ENCODE measurements around the gene PLEKHA8.

PLEKHA8 gene

GRCh38 chr7:30102281-30102680 lies 74.1 kb downstream of the PLEKHA8 start:
- FAIRE-seq (no peak), DNase-seq (ENCODE audit: low spot score) (no peak)

DNA sequence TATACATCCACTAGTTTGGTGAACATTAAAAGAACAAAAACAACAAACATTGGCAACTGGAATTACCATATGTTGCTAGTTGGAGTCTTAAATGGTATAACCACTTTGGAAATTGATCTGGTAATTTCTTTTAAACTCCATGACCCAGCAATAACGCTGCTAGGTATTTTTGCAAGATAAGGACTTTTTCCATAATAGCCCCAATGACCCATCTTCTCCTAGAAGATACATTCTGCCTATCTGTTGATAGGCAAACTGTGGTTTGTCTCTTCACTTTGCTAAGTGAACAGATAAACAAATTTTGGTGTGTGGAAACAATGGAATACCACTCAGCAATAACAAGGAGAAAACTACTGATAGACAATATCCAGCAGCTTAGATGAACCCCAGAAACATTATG lies 75.9 kb downstream of the PLEKHA8 start:
- DNase-seq (ENCODE audit: low spot score) (no peak), FAIRE-seq (no peak)

DNA sequence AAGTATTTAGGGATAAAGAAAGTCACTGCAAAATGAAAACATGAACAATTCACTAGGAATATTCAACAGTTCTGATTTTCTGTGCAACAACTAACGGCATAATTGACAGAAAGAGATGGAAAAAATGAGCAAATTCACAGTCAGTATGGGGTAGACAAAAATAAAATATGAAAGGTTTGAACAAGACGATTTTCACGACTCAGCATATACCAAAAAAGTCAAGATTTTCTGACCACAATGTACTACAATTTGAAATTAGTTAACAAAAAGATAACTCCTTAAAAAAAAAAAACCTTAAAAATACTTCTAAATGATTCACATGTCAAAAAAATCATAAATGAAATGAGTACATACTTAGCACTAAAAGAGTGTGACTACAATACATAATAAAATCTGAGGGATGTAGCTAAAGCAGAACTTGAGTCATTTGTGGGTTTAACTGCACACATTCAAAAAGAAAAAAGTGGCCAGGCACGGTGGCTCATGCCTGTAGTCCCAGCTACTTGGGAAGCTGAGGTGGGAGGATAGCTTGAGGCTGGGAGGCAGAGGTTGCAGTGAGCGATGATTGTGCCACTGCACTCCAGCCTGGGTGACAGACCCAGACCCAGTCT lies 84.0 kb downstream of the PLEKHA8 start:
- FAIRE-seq (no peak), DNase-seq (ENCODE audit: low spot score) (no peak)

DNA sequence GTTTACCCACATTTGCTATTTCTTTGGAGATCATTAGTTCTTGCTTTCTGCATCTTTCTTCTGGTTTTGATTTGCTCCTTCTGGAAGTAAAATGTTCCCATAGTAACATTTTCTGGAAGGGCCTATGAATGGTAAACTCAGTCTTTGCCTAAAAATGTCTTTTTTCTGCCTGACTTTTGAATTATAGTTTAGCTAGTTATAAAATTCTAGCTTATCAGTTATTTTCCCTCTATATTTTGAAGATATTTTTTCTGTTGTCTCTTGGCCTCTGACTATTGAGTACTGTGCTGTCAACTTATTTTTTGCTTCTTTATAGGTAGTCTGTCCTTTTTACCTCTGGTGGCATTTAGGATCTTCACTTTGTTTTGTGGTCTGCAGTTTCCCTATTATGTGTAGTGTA lies 84.9 kb downstream of the PLEKHA8 start:
- no peak for DNase-seq (ENCODE audit: low spot score)

DNA sequence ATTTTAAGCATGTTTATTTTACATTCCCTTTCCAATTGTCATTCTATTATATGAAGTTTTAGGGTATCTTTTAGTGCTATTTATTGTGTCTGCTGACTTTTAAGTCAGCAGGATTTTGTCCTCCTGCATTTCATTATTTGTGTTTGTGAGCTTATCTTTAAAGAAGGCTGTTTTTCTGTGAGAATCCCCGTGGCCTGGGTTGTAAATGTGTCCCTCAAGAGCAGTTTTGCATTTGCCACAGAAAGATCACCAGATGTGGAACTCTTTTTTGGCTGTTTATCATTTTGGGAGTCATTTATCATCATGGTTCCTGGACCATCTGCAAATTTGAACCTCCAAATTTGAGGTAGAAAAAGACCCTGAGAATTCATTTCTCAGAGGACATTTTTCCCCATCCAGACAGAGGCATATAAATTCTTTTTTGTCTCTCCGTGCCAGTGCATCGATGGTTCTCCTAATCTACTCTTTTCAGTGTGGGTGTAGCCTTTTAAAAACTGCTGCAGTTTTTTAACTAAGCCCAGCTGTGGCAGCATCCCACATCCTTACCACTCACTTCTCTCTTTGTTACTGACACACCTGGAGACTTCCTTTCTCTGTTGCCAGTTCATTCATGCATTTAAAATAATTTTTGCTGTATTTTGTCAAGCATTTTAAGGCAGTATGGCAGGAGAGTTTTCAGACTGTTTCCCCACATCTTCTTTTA lies 86.5 kb downstream of the PLEKHA8 start:
- no peak for FAIRE-seq
- DNase-seq (ENCODE audit: low spot score), result no peak

More for the DNA sequence above, 84.9 kb downstream of the PLEKHA8 start:
- FAIRE-seq, result no peak

- FAIRE-seq (no peak), DNase-seq (ENCODE audit: low spot score) (no peak)
Measured at GRCh38 chr7:30115709-30116297, 87.6 kb downstream of the PLEKHA8 start.

GRCh38 chr7:30116771-30117170 lies 88.6 kb downstream of the PLEKHA8 start:
- DNase-seq (ENCODE audit: low spot score), result no peak
- no peak for FAIRE-seq

- FAIRE-seq (no peak), DNase-seq (ENCODE audit: low spot score) (no peak)
Measured at GRCh38 chr7:30117896-30118295, 89.7 kb downstream of the PLEKHA8 start.

- DNase-seq (ENCODE audit: low spot score), result no peak
- no peak for FAIRE-seq
Measured at GRCh38 chr7:30119890-30120577, 91.8 kb downstream of the PLEKHA8 start.

- no peak for DNase-seq (ENCODE audit: low spot score)
- no peak for FAIRE-seq
Measured at GRCh38 chr7:30133736-30134610, 105.8 kb downstream of the PLEKHA8 start.

DNA sequence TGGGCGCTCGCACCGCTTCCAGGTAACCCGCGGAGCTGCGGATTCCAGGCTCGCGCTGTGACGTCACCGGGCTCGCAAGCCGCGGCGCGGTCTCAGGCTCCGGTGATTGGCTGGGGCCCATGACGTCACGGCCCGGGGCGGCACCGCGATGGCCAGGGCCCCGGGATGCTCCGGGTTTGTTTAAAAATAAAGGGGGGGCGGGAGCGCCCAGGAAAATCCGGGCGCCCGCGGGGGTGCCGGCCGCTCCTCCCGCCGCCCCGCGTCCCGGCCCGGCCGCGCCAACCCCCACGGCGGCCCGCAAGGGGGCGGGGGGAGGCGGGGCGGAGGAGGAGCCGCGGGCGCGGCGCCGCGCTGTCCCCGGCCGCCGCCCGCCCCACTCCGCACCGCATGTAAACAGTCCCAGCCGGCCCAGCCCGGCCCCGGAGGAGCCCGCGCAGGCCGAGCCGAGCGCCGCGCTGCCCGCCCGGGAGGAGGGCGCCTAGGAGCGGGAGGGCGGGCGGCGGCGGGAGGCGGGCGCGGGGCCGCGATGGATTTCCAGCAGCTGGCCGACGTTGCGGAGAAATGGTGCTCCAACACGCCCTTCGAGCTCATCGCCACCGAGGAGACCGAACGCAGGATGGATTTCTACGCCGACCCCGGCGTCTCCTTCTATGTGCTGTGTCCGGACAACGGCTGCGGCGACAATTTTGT lies 106.5 kb downstream of the PLEKHA8 start, which contains the start of gene MTURN:
Gene MTURN, plus strand, starts transcription at position 376 of the 690 bp plus-strand sequence. Its CDS starts 151 bp downstream, at position 527.
- FAIRE-seq (no peak), DNase-seq (ENCODE audit: low spot score) (peak; percentile 38)

GRCh38 chr7:30135301-30136116 lies 107.3 kb downstream of the PLEKHA8 start:
- no peak for FAIRE-seq
- DNase-seq (ENCODE audit: low spot score), result no peak

DNA sequence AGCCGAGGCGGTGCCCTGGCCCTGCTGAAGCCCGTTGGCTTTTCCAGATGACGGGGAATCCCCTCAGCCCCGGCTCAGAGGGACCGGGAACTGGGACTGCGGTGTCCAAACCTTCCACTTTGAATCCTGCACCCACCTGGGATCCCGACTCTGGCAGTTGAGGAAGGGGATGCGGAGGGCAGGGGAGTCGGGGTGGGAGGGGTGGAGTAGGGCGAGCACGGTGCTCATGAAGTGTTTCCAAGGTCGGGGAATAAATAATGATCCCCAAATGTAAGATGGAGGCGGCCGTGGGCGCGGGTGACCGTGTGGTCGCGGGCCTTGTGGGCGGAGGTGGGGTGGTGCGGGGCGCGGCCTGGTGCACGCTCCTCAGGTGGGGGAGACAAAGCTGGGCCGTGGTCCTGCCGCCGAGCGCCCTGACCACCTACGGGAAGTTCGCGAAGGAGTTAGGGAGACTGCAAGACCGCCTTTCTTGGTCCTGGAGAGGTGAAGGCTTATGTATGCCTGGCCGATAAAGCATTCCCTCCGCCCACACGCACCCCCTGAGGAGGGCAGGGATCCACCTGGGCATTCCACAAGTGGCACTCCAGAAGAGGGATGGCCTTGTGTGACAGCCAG lies 108.0 kb downstream of the PLEKHA8 start:
- FAIRE-seq (no peak), DNase-seq (ENCODE audit: low spot score) (no peak)

DNA sequence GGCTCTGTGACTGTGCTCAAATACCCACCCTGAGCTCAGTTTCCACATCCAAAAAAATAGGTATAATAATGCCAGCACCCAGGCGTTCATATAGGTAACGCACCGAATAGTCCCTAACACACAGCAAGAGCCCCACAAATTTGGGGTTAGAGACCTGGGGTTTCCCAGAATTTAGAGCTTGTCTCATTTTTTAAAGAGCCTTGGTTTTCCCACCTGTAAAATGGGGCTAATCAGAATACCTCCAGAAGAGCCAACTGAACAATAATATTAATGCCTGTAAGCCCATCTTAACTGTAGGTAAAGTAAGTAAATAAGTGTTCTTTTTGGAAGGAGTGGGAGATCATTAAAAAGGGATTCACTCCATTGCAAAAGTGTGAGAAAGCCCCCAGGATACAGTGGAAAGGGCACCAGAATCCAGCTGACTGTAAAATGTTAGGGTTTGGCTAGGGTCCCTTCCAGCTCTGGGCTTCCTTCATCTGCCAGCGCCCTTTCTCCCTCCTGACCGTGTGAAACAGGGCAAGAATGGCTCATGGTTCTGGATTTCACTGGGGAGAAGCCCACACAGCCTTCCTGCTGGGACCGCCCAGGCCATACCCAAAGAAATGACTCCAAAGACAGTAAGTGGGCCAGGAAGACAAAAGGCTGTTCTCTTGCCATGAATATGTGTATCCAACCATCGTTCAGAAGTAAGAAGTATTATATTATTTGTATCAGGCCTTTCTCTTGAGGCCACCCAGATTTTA lies 108.7 kb downstream of the PLEKHA8 start:
- no peak for DNase-seq (ENCODE audit: low spot score)
- no peak for FAIRE-seq

GRCh38 chr7:30139836-30140384 lies 111.7 kb downstream of the PLEKHA8 start:
- DNase-seq (ENCODE audit: low spot score), result no peak
- FAIRE-seq, result no peak

DNA sequence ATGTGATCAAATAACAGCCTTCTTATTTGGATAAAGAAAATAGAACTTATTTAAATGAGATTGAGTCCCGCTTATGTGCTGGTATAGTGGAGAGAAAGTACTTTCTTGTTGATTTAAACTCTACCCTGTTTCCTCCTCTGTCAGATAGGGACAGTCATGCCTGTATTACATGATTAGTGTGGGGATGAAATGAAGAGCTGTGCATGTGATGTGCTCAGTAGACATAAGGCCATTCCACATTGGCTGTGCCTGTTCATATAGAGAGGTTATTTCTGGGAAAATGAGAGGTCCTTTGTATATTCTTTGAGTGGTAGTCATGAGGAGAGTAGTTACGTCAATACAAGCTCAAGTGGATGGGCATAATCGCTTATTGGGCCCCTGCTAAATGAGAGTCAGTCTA lies 112.2 kb downstream of the PLEKHA8 start:
- DNase-seq (ENCODE audit: low spot score) (no peak), FAIRE-seq (no peak)

DNA sequence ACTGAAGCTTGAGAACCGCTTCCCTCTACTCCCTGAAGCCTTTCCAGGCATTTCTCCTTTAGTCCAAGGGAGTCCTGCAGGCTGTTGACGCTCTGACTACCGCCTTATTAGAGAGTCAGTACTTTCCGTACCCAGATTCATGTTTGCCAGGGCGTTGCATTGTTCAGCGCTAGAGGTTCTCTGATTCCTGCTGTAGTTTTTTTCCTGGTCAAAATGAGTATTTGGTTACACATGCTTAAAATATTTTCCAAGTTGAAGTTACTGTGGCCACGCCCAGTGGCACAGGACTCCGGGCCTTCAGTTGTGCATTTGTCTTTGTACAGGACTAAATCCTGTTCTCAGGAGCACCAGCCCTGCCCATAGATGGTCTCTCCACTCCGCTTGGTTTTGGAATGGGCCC lies 114.5 kb downstream of the PLEKHA8 start:
- DNase-seq (ENCODE audit: low spot score) (no peak), FAIRE-seq (no peak)

DNA sequence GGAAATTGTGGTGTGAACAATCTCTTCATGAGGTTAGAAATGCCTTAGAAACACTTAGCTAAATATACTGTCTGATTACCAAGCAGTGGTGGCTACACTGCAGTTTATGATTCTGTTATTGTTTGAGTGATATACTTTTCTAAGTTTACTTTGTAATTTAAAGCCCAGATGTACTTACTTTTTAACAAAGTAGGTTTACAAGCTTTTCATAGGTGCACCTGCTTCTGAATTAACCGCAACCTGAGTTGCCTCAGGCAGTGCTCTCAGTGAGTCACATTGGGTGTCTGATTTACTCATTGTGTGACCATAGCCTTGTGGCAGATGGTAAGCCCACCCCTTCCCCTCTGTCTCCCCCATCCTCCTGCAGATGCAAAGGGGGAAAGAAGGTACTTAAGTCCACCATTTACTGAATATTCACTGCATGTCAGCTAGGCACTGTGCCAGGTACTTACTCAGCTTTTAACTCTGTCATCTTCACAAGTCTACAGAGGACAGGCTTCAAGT lies 115.6 kb downstream of the PLEKHA8 start:
- no peak for FAIRE-seq
- no peak for DNase-seq (ENCODE audit: low spot score)

Measured in RCC 7860 (cell line).